GM12864 (cell line): ENCODE results near the gene KIAA1217.

Experiments
- DNase-seq: peaks from one replicate; pipeline ENCODE4 v3.0.0-alpha.2; 2011; ENCODE audit warnings: low read depth
- H3K4me3 ChIP-seq: 2 replicates; pipeline ENCODE4 v1.5.1; 2011; ENCODE audit warnings: mild to moderate bottlenecking, low read depth, low read length, control low read depth
- CTCF ChIP-seq: IDR thresholded peaks from 2 replicates; pipeline ENCODE4 v1.5.1; 2011; ENCODE audit warnings: low read depth, mild to moderate bottlenecking, moderate library complexity, low read length, control low read depth, inconsistent platforms; ENCODE audit errors: missing control alignments

KIAA1217 gene

GRCh38 chr10:24340883-24341282 is 131.9 kb downstream of the KIAA1217 start:
- no peak for TF ChIP-seq CTCF
- H3K4me3 ChIP-seq: no peak overlapping the region
- no peak for DNase-seq

- DNase-seq: no peak
- no peak for TF ChIP-seq CTCF
- H3K4me3 ChIP-seq: no peak overlapping the region
Measured at GRCh38 chr10:24341371-24341770, 132.4 kb downstream of the KIAA1217 start.

GRCh38 chr10:24341897-24342296 is 133.0 kb downstream of the KIAA1217 start:
- no peak for TF ChIP-seq CTCF
- DNase-seq: no peak
- no peak overlapping the region for H3K4me3 ChIP-seq

GRCh38 chr10:24343686-24344085 is 134.7 kb downstream of the KIAA1217 start:
- no peak for DNase-seq
- no peak for TF ChIP-seq CTCF
- H3K4me3 ChIP-seq: no peak overlapping the region

DNA sequence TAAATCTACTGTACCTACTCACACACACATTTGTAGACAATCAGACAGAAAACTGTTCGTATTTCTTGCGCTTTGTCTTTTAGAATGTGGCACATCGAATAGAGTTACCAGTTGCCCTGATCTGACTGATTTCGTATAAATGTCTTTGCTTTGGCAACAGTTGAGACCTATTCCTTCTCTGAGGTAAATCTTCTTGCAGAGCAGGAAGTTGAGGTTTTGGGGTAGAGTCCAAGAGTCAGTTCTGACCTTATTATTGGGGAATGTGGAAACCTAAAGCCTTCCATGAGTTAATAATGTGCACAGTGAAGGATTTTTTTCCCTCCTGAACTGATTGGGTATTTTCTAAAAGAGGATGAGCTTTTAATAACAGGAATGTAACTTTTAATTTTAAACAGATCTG is 135.3 kb downstream of the KIAA1217 start:
- H3K4me3 ChIP-seq: no peak overlapping the region
- no peak for DNase-seq
- no peak for TF ChIP-seq CTCF

DNA sequence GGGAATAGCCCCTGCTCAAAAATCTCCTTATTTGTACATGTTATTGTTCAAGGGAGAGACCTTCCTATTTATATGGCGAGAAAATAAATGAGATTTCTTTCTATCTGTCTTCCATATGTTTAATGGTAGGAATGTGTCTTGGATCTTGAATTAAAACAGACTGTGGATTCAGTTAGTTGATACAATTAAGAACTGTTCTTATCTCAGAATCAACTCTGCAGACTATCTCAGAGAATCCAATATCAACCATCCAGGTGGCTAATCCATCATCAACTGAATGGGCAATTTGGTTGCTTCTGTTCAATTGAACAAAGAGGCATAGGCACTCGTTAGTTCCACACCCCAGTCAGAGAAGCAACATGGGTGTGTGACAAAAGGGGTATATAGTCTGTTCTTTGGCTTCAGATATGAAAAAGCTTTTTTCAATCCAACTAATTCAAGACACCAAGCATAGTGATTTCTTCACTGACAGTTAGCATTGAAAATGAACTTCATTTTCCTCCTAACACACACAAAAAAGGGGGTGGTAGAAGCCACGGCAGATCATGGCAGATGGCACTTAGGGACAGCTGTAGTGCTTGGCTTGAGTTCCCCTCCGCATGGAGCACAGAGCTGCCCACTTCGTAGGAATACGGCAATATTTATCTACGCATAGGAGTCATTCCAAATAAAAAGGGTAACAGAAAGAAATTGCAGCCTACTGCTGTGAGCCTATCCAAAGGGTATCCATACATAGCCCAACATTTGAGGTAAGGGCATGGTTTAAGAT is 135.9 kb downstream of the KIAA1217 start:
- TF ChIP-seq CTCF: no peak
- H3K4me3 ChIP-seq: no peak overlapping the region
- DNase-seq: no peak
